ENCODE measurements around the gene KRT77.

KRT77 gene

DNA sequence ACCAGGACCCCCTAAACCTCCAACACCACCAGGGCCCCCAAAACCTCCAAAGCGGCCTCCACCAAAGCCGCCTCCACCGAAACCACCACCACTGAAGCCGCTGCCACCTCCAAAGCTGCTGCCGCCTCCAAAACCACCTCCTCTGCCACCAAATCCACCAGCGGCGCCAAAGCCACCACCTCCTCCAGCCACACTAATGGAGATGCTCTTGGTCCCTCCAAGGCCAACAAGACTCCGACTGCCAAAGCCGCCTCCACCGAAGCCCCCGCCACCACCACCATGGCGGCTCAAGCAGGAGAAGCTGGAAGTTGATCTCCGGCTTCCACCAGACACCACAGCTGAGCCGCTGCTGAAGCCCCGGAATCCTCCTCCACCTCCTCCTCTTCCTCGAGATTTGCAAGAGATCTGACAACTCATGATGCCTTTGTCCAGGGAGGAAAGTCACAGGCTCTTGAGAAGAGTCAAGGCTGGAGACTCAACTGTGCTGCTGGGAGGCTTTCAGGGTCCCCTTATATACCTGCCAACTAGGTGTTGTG is 51.5 kb downstream of the KRT77 start, which contains the start of gene KRT2:
Gene KRT2, minus strand, starts transcription at position 486 of the 536 bp plus-strand sequence. Its CDS starts 69 bp downstream, at position 417.
- DNase-seq (ENCODE audit: low spot score), result no peak

- no peak for DNase-seq (ENCODE audit: low spot score)
These were observed 52.7 kb downstream of the KRT77 start for GRCh38 chr12:52650520-52651081.

GRCh38 chr12:52649066-52649465 is 54.3 kb downstream of the KRT77 start:
- no peak for DNase-seq (ENCODE audit: low spot score)

DNA sequence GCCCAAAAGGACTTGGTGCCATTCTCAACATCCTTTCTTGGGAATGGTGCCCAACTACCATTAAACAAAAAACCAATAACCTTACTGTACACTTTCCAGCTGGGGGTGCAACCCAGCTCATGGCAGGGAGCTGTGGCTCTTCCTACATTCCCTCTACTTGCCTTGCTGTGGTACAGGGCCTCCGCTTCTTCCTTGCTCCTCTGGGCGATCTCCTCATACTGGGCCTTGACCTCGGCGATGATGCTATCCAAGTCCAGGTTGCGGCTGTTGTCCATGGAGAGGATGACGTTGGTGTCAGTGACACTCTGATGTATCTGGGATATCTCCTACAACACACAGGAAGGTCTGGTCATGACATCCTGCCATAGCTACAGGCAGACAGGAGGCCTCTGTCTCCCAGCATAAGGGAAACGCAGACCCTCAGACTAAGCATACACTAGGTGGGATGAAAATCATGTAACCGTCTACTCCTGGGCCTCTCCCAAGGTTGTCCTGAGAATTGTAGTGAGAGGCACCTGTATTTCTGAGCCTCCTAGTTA is 55.2 kb downstream of the KRT77 start:
- no peak for DNase-seq (ENCODE audit: low spot score)

DNA sequence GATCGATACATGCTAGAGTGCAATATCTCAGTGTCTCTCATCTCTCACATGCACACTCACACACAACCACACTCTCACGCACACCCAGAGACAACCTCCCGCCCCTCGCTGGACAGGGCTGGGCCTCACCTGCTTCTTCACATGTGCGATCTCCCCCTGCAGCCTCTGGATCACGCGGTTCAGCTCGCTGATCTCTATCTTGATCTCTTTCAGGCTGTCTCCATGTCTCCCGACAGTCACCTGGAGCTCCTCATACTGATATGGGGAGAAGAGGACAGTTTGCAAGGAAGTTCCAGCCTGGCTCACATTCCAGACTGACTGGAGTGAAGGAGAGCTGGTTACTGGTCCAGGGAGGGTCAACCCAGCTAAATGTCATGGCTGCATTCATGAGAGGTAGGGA is 55.7 kb downstream of the KRT77 start:
- no peak for DNase-seq (ENCODE audit: low spot score)

- DNase-seq (ENCODE audit: low spot score), result no peak
These were observed 56.7 kb downstream of the KRT77 start for GRCh38 chr12:52646613-52647012.

- no peak for DNase-seq (ENCODE audit: low spot score)
These were observed 57.3 kb downstream of the KRT77 start for GRCh38 chr12:52645982-52646381.

DNA sequence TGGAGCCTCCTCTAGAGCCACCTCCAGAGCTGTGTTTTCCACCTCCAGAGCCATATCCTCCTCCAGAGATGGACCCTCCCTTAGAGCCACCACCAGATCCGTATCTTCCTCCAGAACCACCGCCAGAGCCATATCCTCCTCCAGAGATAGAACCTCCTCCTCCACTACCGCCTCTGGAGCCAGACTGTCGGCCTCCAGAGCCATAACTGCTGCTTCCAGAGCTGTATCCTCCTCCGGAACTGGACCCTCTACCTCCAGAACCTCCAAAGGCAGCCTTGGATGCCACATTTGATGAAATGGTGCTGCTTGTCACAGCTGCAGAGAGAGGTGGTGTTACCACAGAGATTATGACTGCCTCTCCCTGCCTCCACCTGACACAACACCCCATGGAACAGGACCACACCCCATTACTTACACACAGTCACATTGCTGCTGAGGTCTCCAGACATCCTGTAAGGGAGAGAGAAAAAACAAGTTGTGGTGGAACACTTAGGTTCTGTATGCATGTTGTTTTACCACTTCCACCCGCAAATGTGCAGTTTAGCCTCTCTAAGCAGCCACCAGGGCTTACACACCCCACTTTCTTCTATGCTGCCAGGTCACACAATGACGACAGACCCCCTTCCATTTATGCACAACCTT is 58.1 kb downstream of the KRT77 start:
- DNase-seq (ENCODE audit: low spot score), result no peak

DNA sequence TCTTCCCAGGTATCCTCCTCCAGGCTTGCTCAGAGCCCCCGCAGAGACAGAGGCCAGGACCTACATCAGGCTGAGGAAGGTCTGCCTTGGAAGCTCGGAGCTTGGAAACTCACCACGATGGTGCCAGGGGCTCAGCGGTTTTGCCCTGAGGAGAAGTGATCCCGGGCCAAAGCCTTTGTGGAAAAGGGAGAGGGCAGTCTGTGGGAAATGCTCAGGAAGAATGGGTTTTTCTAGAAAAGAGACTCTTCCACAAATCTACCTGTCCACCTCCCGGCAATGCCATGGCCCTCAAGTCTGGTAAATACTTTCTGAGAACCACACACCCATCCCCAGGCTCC is 59.3 kb downstream of the KRT77 start:
- no peak for DNase-seq (ENCODE audit: low spot score)

DNA sequence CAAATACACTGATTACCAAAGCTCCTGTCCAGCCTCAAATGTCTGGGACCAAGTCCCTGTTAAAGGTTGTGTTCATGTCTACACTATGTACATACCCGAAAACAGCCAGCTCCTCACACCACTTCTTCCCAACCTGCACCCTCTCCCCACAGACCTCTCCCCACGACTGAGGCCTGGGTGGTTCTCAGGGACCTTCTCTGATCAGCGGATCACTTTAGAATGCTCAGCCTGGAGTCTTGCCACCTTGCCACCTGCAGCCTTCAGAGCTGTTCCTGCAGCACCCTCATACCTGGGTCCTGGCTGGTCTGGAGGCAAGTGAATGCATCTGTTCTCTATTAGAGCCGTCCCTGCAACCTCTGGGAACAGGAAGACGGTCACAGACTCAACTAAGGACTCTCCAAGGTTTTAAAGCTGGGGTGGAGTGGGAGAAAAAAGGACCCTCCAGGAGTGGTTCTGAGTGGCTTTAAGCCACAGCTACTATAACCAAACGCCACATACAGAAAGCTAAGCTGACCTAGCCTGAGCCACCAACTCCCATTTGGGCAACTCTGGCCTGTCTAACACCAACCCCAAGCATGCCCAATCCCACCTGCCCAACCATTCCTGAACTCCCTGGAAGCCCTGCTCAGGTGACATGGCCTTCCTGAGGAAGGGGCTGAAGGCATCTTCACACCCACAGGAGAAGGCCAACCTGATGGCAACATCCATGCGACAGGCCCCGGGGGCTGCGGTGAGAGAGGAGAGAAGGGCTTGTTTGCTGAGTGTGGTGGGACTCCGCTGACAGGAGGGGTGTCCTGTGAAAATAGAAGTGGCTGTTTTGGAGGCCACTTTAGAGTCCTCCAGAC is 59.9 kb downstream of the KRT77 start:
- DNase-seq (ENCODE audit: low spot score), result no peak

DNA sequence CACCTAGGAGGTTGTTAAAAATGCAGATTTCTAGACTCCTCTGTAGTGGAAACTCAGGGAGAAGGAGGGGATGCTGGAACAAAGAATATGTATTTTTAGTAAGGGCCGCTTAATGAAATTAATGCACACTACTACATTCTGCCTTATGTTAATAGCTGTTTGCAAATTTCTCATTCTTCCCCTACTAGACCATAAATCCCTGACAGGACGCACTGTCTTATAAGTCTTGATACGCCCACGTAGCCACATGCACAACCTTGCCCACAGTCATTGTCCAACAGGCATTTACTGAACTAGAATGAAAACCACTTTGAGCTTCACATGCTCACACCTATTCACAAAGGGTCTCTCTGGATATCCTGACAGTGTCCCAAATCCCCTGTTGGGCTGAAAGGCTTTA is 61.9 kb downstream of the KRT77 start:
- DNase-seq (ENCODE audit: low spot score), result no peak

Data from HuH-7 (cell line).